GM19099 (cell line): ENCODE data around the gene STX18.

Source experiments
- POLR2A ChIP-seq: IDR thresholded peaks from 3 replicates; pipeline ENCODE4 v1.6.1; 2011; ENCODE audit warnings: low read depth; ENCODE audit not compliant: insufficient read length; ENCODE audit errors: extremely low read depth

Gene STX18

GRCh38 chr4:4564522-4564921, 22.7 kb upstream of the STX18 start:
- no peak for TF ChIP-seq POLR2A

GRCh38 chr4:4560642-4561041, 18.8 kb upstream of the STX18 start:
- TF ChIP-seq POLR2A, result no peak

DNA sequence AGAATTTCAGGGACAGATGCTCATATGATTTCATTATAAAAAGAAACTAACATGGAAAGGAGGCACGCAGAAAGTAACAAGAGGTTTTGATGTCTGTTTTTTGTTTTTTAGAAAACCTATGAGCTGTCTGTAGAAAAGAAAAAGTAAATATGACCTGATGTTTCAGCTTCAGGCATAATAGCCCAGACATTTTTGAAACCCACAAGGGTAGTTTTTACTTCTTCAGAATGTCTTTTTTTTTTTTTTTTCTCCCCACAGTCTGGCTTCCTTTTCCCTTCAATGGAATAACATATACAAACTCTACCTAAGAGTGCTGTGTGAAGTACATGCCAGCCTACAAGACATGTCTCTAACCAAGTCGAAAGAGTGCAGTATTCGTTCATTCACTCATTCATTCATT, 18.3 kb upstream of the STX18 start:
- TF ChIP-seq POLR2A, result no peak

DNA sequence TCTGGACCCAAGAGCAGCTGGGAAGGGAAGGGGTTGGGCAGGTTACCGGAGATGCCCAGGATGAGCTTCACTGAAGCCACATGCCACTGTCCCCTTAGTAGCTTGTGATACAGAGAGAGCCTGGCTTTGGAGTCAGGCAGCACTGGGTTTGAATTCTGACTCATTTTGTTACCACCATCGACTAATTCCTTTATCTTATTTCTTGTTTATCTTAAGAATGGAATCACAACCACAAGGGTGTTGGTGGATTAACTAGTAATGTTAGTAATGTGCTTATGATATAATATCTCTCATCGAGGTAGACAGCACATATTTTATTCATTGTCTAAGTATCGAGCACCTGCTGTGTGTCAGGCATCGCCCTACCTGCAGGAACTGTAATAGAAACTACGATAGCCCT, 17.7 kb upstream of the STX18 start:
- TF ChIP-seq POLR2A, result no peak

GRCh38 chr4:4558881-4559280, 17.0 kb upstream of the STX18 start:
- TF ChIP-seq POLR2A, result no peak

DNA sequence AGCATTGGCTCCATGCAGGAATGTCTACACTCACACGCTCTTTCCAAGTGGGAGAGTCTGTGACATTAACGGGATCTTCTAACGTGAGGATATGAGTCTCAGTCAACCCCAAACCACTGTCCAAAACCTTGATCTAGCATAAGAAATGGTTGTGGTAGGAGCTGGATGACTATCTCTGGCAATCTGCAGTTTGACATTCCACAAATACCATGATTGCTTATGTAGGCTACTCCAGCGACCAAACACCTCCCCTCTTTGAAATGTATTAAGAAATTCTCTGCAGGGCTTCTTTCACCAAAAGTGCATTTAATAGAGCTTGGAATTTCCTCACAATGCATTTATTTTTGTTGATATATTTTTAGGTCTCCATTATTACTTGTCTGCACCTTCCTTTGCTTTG, 14.1 kb upstream of the STX18 start:
- TF ChIP-seq POLR2A, result no peak

DNA sequence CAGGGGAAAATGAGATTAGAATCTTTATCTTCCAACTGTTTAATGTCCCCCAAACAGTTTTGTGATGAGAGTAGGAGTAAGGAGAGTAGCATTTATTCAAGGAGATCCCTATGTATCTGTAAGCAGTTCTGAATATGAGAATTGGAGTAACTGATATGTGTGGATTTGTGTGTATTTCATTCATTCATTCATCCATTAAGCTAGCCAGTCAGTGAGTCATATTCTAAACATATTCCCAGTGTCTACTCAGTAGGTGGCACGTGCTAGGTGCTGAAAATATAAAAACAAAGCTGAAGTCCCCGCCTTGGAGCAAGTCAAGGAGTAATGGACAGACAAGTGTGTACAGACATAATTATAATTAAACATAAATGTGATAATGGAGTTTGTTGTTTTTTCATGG, 12.4 kb upstream of the STX18 start:
- TF ChIP-seq POLR2A, result no peak

- TF ChIP-seq POLR2A, result no peak
These were observed 7.7 kb upstream of the STX18 start for GRCh38 chr4:4549534-4549933.

GRCh38 chr4:4542774-4543485, 1.1 kb upstream of the STX18 start:
- TF ChIP-seq POLR2A, result no peak

DNA sequence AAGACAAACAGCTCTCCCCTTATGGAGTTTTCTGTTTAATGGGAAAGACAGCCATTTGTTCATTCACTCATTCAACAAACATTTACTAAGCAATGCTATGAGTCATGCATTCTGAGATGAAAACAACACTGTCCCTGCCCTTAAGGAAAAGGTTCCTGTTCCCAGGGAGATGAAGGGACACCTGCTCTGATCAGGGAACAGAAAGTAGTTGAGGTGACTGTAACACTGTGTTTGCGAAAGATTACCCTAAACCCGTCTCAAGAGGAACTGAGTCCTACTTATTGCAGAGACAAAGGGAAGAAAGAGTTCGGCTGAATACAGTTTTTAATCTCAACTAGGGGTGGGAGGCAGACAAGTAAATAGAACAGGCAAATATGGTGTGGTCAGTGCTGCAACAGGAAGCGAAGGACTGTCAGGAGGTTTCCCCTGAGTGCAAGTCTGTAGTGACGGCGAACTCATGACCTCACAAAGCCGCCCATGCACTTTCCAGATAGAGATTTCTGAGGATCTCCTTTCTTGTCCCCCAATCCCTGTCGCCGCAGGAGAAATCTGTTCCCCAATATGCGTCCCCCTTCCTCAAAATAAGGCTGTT, 712 bp downstream of the STX18 start:
- TF ChIP-seq POLR2A, result no peak

GRCh38 chr4:4539481-4539880, 2.4 kb downstream of the STX18 start:
- TF ChIP-seq POLR2A, result no peak

DNA sequence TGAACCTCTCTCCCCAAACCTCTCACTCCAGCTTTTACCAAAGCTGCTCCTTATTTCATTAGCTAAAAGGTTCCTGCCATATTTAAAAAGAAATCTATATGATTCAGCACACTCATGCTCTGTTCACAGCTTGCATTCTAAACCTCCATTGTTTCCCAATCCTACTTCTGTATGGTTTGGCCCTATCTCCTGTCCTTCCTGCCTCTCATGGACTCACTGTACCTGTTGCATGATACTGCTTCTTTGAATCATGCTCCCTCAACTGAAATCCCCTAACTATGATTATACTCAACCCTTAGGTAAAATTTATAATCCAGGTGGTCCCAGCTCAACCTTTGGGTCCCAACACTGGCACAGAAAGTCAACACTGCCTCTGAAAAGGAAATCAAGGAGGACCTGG, 6.3 kb downstream of the STX18 start:
- no peak for TF ChIP-seq POLR2A

GRCh38 chr4:4534515-4535145, 7.2 kb downstream of the STX18 start:
- TF ChIP-seq POLR2A, result no peak

DNA sequence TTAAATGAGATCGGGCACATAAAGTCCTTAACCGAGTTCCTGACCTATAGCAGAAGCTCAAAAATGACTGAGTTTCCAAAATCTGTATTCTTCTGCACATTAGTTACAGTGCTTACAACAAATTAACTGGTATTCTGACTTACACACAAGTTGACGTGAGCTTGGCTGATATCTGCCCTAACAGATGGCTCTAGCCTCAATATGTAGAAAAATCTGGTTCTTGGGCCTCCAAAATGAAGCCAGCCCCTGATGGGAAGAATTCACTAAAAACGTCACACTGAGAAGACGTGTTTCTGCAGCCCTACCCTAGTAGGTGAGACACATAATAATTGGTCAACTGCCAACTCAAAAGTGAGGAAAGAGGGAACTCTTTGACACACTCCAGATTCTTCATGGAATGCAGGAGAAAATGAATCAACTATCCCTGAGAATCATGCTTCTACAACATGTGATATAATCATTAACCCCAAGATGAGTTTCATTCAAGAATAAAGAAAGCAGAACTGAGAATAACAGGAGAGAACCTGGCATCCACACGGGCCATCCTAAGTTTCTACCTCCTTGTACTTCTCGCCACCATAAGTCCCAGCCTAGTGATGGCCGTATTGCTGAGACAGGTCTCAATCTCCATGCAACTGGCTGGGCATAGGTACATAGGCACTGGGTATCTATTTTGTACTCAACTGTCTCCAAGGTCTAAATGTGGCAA, 8.2 kb downstream of the STX18 start:
- no peak for TF ChIP-seq POLR2A

GRCh38 chr4:4532371-4533154, 9.3 kb downstream of the STX18 start:
- TF ChIP-seq POLR2A, result no peak
